PFSK-1 (cell line): ENCODE data around the gene TNIP2.

ENCODE experiments used
- FOXP2 ChIP-seq: optimal IDR thresholded peaks from 2 replicates; pipeline ENCODE3; 2011; ENCODE audit warnings: borderline replicate concordance, control low read depth, inconsistent platforms; ENCODE audit not compliant: insufficient read depth; ENCODE audit errors: extremely low read length, extremely low read depth
- POLR2AphosphoS5 ChIP-seq: IDR thresholded peaks from 2 replicates; pipeline ENCODE4 v1.6.1; 2012; ENCODE audit warnings: low read depth, mild to moderate bottlenecking, control low read depth, low read length, moderate library complexity
- REST ChIP-seq, 2 experiments: IDR thresholded peaks; 2 replicates each; pipeline versions ENCODE4 v1.6.1 to v1.8.0; 2011 to 2012; ENCODE audit warnings: low read depth in 2 of 2, low read length in 2 of 2, control low read depth in 1 of 2, inconsistent platforms in 1 of 2, mild to moderate bottlenecking in 1 of 2, moderate library complexity in 1 of 2; ENCODE audit not compliant: insufficient read depth in 1 of 2
- SIN3A ChIP-seq: IDR thresholded peaks from 2 replicates; pipeline ENCODE4 v1.6.1; 2012; ENCODE audit warnings: mild to moderate bottlenecking, low read length, moderate library complexity, borderline replicate concordance; ENCODE audit not compliant: insufficient read depth
- TAF1 ChIP-seq: IDR thresholded peaks from 2 replicates; pipeline ENCODE4 v1.6.1; 2012; ENCODE audit warnings: low read length, control low read depth, borderline replicate concordance; ENCODE audit not compliant: insufficient read depth

TNIP2 gene

GRCh38 chr4:2787230-2788100 lies 31.3 kb upstream of the TNIP2 start:
- TF ChIP-seq REST (IDR thresholded peaks at IDR 0.05; ENCODE audit: insufficient read depth in 1 of 2, low read depth in 2 of 2, low read length in 2 of 2) = no peak
- no peak for TF ChIP-seq TAF1
- no peak for TF ChIP-seq POLR2AphosphoS5
- TF ChIP-seq FOXP2 = no peak
- TF ChIP-seq SIN3A = no peak

- TF ChIP-seq SIN3A = no peak
- no peak for TF ChIP-seq FOXP2
- TF ChIP-seq POLR2AphosphoS5 = no peak
- no peak for TF ChIP-seq TAF1
- TF ChIP-seq REST (IDR thresholded peaks at IDR 0.05; ENCODE audit: insufficient read depth in 1 of 2, low read depth in 2 of 2, low read length in 2 of 2) = no peak
Observed at GRCh38 chr4:2786794-2787229, 30.7 kb upstream of the TNIP2 start.

GRCh38 chr4:2786152-2786671 lies 30.1 kb upstream of the TNIP2 start:
- TF ChIP-seq POLR2AphosphoS5 (no peak), FOXP2 (no peak), SIN3A (no peak), TAF1 (no peak), REST (IDR thresholded peaks at IDR 0.05; ENCODE audit: insufficient read depth in 1 of 2, low read depth in 2 of 2, low read length in 2 of 2) (no peak)

DNA sequence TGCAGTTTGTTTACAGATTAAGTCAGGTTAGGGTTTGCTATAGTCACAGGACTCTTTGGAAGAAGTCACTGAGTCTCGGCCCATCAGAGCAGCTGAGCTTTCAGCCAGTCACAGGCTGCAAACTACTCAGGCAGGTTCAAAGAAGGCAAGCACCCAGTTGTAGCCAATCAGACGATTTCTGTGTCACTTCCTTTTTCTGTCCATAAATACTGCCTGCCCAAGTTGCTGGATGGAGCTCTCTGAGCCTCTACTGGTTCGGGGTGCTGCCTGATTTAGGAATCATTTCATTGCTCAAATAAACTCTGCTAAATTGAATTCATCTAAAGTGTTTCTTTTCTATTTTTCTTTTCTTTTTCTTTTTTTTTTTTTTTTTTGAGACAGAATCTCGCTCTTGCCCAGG lies 29.5 kb upstream of the TNIP2 start:
- TF ChIP-seq POLR2AphosphoS5 = no peak
- TF ChIP-seq REST (IDR thresholded peaks at IDR 0.05; ENCODE audit: insufficient read depth in 1 of 2, low read depth in 2 of 2, low read length in 2 of 2) = no peak
- TF ChIP-seq TAF1 = no peak
- no peak for TF ChIP-seq SIN3A
- no peak for TF ChIP-seq FOXP2

DNA sequence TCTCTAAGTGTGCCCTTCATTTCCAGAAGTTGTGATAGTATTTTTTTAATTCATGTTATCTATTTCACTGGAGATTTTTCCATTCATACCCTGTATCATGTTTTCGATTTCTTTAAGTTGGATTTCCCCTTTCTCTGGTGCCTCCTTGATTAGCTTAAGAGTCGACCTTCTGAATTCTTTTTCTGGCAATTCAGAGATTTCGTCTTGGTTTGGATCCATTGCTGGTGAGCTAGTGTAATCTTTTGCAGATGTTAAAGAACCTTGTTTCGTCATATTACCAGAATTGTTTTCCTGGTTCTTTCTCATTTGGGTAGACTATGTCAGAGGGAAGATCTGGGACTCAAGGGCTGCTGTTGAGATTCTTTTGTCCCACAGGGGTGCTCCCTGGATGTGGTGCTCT lies 27.7 kb upstream of the TNIP2 start:
- TF ChIP-seq SIN3A (no peak), REST (IDR thresholded peaks at IDR 0.05; ENCODE audit: insufficient read depth in 1 of 2, low read depth in 2 of 2, low read length in 2 of 2) (no peak), TAF1 (no peak), FOXP2 (no peak), POLR2AphosphoS5 (no peak)
